GM12878 (cell line): ENCODE results near the gene SIGLEC14. TPM values are rescaled to one million over a fixed set of nuclear protein-coding genes. Genes with fewer than 3 reads are reported as not detected.

ENCODE experiments used
- DPF2 ChIP-seq: fragments of 450-650 bp; IDR thresholded peaks from 2 replicates; pipeline ENCODE4 v1.6.1; 2017; ENCODE audit warnings: mild to moderate bottlenecking
- E2F8 ChIP-seq: fragments of 450-650 bp; IDR thresholded peaks from 2 replicates; pipeline ENCODE4 v1.6.1; 2018; ENCODE audit warnings: mild to moderate bottlenecking, low read depth, moderate library complexity; ENCODE audit not compliant: partially characterized antibody
- EED ChIP-seq: sonication (generic); IDR thresholded peaks from 2 replicates; pipeline ENCODE4 v1.6.1; 2016; ENCODE audit warnings: antibody characterized with exemption, low read depth
- EGR1 ChIP-seq, 2 experiments: IDR thresholded peaks; 1 replicate in 1 of 2; 2 replicates in 1 of 2; pipeline ENCODE4 v1.6.1; 2011 to 2012; ENCODE audit warnings: low read depth in 2 of 2, low read length in 2 of 2, borderline replicate concordance in 1 of 2, mild to moderate bottlenecking in 1 of 2, moderate library complexity in 1 of 2
- GABPA ChIP-seq: IDR thresholded peaks from 2 replicates; pipeline ENCODE4 v1.6.1; 2014; ENCODE audit warnings: antibody characterized with exemption, low read depth, mild to moderate bottlenecking, inconsistent platforms
- HSF1 ChIP-seq: fragments of 150-350 bp; IDR thresholded peaks from 2 replicates; pipeline ENCODE4 v1.6.1; 2014; ENCODE audit warnings: mild to moderate bottlenecking, low read depth, low read length
- IKZF2 ChIP-seq, 2 experiments: fragments of 450-650 bp; IDR thresholded peaks; 2 replicates each; pipeline ENCODE4 v1.6.1; 2017; ENCODE audit warnings: mild to moderate bottlenecking in 2 of 2, moderate library complexity in 2 of 2
- NFYB ChIP-seq: IDR thresholded peaks from 2 replicates; pipeline ENCODE4 v1.6.1; 2011; ENCODE audit warnings: low read depth, mild to moderate bottlenecking, low read length, improper control_type of control experiment, moderate library complexity; ENCODE audit not compliant: insufficient read depth
- RAD21 ChIP-seq: IDR thresholded peaks from 2 replicates; pipeline ENCODE4 v1.6.1; 2011; ENCODE audit warnings: mild to moderate bottlenecking, low read depth, low read length, moderate library complexity; ENCODE audit not compliant: insufficient read depth
- RELB ChIP-seq: fragments of 450-650 bp; IDR thresholded peaks from 2 replicates; pipeline ENCODE4 v1.6.1; 2017; ENCODE audit warnings: low read depth, mild to moderate bottlenecking, moderate library complexity
- polyA plus RNA-seq, 11 experiments: library from polyadenylated mRNA; depleted of rRNA in 4 of 11; unstranded in 6 of 11; stranded (reverse) in 5 of 11; fragments of >200 nt; fragmentation: Nextera tagmentation in 4 of 11; fragmentation: Illumina TruSeq in 1 of 11; extraction: Ambion mirVana in 4 of 11; extraction: Trizol in 1 of 11; gene quantifications; 1 replicate in 1 of 11; 2 replicates in 10 of 11; pipeline versions ENCODE4 v1.2.1 to v1.2.3, GENCODE V29; 2011 to 2016; ENCODE audit warnings: inconsistent platforms in 2 of 11, missing spikeins in 2 of 11, low read depth in 1 of 11
- total RNA-seq, 4 experiments: library from RNA; depleted of rRNA in 3 of 4; stranded (reverse); fragments of >200 nt in 3 of 4; fragmentation: Illumina TruSeq in 1 of 4; extraction: Trizol in 1 of 4; gene quantifications; 2 replicates each; pipeline versions ENCODE4 v1.2.1 to v1.2.3, GENCODE V29; 2013 to 2021
- TF ChIP-seq, protein P1 (sequence below): fragments of 450-650 bp; IDR thresholded peaks from 2 replicates; pipeline ENCODE4 v1.6.1; 2016; ENCODE audit warnings: mild to moderate bottlenecking, moderate library complexity, borderline replicate concordance
- TF ChIP-seq, protein P2 (sequence below): fragments of 450-650 bp; formaldehyde crosslinking; IDR thresholded peaks from 2 replicates; pipeline ENCODE4 v1.5.0; 2022; ENCODE audit warnings: mild to moderate bottlenecking, missing genetic modification characterization
- TF ChIP-seq, protein P3 (sequence below): IDR thresholded peaks from 2 replicates; pipeline ENCODE4 v1.6.1; 2011; ENCODE audit warnings: low read depth, low read length, improper control_type of control experiment, borderline replicate concordance

Gene SIGLEC14
- total and polyA plus RNA-seq, 10 of the 15 experiments (the other 5 are each of a cell fraction or from before 2014, with no cell fraction given) = 0.57 to 8.4 (median 4.6) TPM

GRCh38 chr19:51607077-51607476 is 39.5 kb downstream of the SIGLEC14 start (continued):
- TF ChIP-seq E2F8 (peak; percentile 41), EGR1 (IDR thresholded peaks at IDR 0.05; ENCODE audit: borderline replicate concordance in 1 of 2, low read depth in 2 of 2, low read length in 2 of 2) (no peak), GABPA (0 out of 2 replicates have a peak, but pooled peaks have one; percentile 57), NFYB (no peak), RELB (peak; percentile 92), DPF2 (peak; percentile 98), EED (peak; percentile 97), HSF1 (no peak), RAD21 (0 out of 2 replicates have a peak, but pooled peaks have one; percentile 0), IKZF2 (IDR thresholded peaks at IDR 0.05) (peak; percentile 90 to 93)
- TF ChIP-seq, protein P1, sequence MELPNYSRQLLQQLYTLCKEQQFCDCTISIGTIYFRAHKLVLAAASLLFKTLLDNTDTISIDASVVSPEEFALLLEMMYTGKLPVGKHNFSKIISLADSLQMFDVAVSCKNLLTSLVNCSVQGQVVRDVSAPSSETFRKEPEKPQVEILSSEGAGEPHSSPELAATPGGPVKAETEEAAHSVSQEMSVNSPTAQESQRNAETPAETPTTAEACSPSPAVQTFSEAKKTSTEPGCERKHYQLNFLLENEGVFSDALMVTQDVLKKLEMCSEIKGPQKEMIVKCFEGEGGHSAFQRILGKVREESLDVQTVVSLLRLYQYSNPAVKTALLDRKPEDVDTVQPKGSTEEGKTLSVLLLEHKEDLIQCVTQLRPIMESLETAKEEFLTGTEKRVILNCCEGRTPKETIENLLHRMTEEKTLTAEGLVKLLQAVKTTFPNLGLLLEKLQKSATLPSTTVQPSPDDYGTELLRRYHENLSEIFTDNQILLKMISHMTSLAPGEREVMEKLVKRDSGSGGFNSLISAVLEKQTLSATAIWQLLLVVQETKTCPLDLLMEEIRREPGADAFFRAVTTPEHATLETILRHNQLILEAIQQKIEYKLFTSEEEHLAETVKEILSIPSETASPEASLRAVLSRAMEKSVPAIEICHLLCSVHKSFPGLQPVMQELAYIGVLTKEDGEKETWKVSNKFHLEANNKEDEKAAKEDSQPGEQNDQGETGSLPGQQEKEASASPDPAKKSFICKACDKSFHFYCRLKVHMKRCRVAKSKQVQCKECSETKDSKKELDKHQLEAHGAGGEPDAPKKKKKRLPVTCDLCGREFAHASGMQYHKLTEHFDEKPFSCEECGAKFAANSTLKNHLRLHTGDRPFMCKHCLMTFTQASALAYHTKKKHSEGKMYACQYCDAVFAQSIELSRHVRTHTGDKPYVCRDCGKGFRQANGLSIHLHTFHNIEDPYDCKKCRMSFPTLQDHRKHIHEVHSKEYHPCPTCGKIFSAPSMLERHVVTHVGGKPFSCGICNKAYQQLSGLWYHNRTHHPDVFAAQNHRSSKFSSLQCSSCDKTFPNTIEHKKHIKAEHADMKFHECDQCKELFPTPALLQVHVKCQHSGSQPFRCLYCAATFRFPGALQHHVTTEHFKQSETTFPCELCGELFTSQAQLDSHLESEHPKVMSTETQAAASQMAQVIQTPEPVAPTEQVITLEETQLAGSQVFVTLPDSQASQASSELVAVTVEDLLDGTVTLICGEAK = no peak
- TF ChIP-seq, protein P2, sequence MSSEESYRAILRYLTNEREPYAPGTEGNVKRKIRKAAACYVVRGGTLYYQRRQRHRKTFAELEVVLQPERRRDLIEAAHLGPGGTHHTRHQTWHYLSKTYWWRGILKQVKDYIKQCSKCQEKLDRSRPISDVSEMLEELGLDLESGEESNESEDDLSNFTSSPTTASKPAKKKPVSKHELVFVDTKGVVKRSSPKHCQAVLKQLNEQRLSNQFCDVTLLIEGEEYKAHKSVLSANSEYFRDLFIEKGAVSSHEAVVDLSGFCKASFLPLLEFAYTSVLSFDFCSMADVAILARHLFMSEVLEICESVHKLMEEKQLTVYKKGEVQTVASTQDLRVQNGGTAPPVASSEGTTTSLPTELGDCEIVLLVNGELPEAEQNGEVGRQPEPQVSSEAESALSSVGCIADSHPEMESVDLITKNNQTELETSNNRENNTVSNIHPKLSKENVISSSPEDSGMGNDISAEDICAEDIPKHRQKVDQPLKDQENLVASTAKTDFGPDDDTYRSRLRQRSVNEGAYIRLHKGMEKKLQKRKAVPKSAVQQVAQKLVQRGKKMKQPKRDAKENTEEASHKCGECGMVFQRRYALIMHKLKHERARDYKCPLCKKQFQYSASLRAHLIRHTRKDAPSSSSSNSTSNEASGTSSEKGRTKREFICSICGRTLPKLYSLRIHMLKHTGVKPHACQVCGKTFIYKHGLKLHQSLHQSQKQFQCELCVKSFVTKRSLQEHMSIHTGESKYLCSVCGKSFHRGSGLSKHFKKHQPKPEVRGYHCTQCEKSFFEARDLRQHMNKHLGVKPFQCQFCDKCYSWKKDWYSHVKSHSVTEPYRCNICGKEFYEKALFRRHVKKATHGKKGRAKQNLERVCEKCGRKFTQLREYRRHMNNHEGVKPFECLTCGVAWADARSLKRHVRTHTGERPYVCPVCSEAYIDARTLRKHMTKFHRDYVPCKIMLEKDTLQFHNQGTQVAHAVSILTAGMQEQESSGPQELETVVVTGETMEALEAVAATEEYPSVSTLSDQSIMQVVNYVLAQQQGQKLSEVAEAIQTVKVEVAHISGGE (CRISPR knock-in tag) = no peak
- TF ChIP-seq, protein P3, sequence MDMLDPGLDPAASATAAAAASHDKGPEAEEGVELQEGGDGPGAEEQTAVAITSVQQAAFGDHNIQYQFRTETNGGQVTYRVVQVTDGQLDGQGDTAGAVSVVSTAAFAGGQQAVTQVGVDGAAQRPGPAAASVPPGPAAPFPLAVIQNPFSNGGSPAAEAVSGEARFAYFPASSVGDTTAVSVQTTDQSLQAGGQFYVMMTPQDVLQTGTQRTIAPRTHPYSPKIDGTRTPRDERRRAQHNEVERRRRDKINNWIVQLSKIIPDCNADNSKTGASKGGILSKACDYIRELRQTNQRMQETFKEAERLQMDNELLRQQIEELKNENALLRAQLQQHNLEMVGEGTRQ = no peak
